Natural killer cell treated with Interleukin-12 subunit alpha and Interleukin-12 subunit beta and Interleukin-15 and Interleukin-18, amount 100 ng/mL, for 72 hours (primary cell): Measurements from ENCODE around the gene CYBC1. TPM values are rescaled to one million over a fixed set of nuclear protein-coding genes. Genes with fewer than 3 reads are reported as not detected.
A peak's percentile ranks its signal among the peaks of the same experiment; 100 is the strongest.

Experiments
- ATAC-seq, 2 donors: fragments of 150-1000 bp; cut with Tn5 transposase in 1 of 2; sonication (Bioruptor Pico), chemical (Tn5 transposase) in 1 of 2; 2 replicates each; pipeline ENCODE4 v1.10.0; 2021
- DNase-seq: peaks from one replicate; pipeline ENCODE4 v3.0.0; 2022; ENCODE audit warnings: low spot score
- H3K27ac Mint-ChIP-seq, 2 donors: 1 replicate in 1 of 2; 2 replicates in 1 of 2; pipeline ENCODE4 v1.8.0; 2022; ENCODE audit warnings: mixed read lengths in 2 of 2, mild to moderate bottlenecking in 1 of 2, moderate library complexity in 1 of 2
- H3K27me3 Mint-ChIP-seq, 2 donors: 1 replicate in 1 of 2; 2 replicates in 1 of 2; pipeline ENCODE4 v1.8.0; 2022; ENCODE audit warnings: mixed read lengths in 2 of 2
- H3K36me3 Mint-ChIP-seq: one replicate; pipeline ENCODE4 v1.8.0; 2022; ENCODE audit warnings: mixed read lengths
- H3K4me1 Mint-ChIP-seq, 2 donors: 1 replicate in 1 of 2; 2 replicates in 1 of 2; pipeline ENCODE4 v1.8.0; 2022; ENCODE audit warnings: low read depth in 2 of 2, mixed read lengths in 2 of 2, mild to moderate bottlenecking in 1 of 2
- H3K4me3 Mint-ChIP-seq: one replicate; pipeline ENCODE4 v1.8.0; 2022; ENCODE audit warnings: mixed read lengths
- H3K9me3 Mint-ChIP-seq: 2 replicates; pipeline ENCODE4 v1.8.0; 2022; ENCODE audit warnings: mixed read lengths
- total RNA-seq, 2 donors: library from RNA; stranded (reverse); gene quantifications; one replicate each; pipeline ENCODE4 v1.2.3, GENCODE V29; 2022

The CYBC1 gene
- total RNA-seq, result 100 to 1,000 TPM; 300 to 380 TPM

DNA sequence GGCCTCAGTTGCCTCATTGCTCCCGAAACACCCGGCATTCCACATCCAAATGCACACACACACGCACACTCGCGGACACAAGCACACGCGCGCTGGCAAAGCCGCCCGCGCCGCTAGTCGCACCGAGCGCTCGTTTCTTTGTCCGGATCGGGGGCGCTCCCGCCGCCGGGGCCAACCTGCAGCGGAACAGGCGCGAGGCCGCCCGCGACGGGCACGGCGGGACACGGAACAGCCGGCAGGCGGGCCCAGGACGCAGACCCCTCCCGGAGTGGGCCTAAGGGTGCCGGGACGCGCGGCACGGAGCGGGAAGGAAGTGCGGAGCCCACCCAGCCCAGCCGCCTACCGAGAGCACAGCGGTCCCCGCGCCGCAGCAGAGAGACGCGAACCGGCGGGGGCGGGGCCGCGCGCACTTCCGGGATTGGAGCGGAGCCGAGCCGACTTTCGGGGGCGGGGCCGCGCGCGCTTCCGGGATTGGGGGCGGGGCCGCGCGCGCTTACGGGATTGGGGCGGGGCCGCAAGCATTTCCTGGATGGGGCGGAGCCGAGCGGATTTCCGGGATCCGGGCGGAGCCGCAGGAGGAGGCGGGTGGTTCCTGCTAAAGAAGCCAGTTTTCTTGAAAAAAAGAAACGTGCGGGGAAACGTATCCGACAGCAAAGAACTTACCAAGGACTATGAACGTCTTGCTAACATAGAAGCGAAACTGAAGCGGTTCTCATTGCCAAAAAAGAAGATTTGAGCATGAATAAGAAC lies at the start of gene CYBC1:
CYBC1 (minus strand) TSS at position 396 of the 750 bp plus-strand sequence. CDS start 1,498 bp downstream, outside the sequence.
- Mint-ChIP-seq H3K4me3 (peak within 1 kb of the TSS; percentile 99), H3K27ac (peak within 1 kb of the TSS; percentile 100), H3K27me3 (no peaks in the 10 kb centered on the region), H3K4me1 (peaks cover 31 to 46% of the 10 kb centered on the region in 2 donors), H3K9me3 (no peaks in the 10 kb centered on the region), H3K36me3 (no peaks in the 10 kb centered on the region)
- peak; percentile 89 to 93 for ATAC-seq
- DNase-seq, result peak; percentile 96

GRCh38 chr17:82497483-82498405 lies 47.2 kb upstream of the CYBC1 start:
- DNase-seq (no peak), ATAC-seq (peak; percentile 18 to 21)
- Mint-ChIP-seq H3K4me3 (peak overlapping the region; percentile 86), H3K9me3 (no peaks in the 10 kb centered on the region), H3K36me3 (no peaks in the 10 kb centered on the region), H3K4me1 (peaks cover 24 to 28% of the 10 kb centered on the region in 2 donors), H3K27ac (peak overlapping the region; percentile 43 to 73), H3K27me3 (no peaks in the 10 kb centered on the region)

DNA sequence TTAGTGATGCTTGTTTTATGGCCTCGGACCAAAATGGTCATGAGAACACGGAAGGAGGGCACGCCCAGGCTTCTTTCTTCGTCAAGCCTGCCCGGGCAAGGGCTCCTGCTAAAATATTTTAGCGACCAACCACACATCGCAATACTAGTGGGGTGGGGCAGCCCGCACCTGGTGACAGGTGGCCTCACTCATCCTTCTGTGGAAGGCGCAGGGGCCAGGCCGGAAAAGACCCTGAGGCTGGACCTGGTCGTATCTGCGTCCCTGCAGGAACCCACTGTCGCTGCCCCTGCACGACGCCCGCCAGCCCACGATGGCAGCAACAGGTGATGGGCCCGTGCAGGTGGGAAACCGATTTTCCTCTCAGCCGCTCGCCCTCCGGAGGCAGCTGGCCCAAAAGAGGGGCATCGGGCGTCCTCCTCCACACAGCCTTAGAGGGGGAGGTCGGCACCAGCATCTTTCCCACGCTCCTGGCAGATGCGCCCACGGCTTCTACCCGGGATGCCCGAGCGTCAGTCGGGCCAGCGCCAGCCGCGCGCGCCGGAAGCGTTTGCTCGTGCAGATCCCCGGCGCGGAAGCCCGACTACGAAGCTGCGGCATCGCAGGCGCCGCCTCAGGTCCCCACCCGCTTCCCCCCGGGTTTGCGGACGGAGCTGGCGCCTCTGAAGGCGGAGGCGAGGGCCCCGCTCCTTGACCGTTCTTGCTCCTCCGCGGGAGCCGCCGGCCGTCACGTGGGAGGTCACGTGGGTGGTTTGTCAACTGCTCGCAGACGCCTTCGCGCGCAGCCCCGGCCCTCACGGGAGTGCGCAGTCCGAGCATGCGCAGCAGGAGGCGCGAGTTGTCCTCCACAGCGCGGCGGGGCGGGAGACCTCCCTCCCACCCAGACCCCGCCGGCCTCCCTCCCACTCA lies 46.2 kb upstream of the CYBC1 start:
- Mint-ChIP-seq H3K27ac (peak overlapping the region in 1 of 2 donors; percentile 43), H3K36me3 (no peaks in the 10 kb centered on the region), H3K9me3 (no peaks in the 10 kb centered on the region), H3K27me3 (no peaks in the 10 kb centered on the region), H3K4me3 (peak overlapping the region; percentile 86), H3K4me1 (peaks cover 24 to 28% of the 10 kb centered on the region in 2 donors)
- DNase-seq (peak; percentile 97), ATAC-seq (peak; percentile 75 to 84)

DNA sequence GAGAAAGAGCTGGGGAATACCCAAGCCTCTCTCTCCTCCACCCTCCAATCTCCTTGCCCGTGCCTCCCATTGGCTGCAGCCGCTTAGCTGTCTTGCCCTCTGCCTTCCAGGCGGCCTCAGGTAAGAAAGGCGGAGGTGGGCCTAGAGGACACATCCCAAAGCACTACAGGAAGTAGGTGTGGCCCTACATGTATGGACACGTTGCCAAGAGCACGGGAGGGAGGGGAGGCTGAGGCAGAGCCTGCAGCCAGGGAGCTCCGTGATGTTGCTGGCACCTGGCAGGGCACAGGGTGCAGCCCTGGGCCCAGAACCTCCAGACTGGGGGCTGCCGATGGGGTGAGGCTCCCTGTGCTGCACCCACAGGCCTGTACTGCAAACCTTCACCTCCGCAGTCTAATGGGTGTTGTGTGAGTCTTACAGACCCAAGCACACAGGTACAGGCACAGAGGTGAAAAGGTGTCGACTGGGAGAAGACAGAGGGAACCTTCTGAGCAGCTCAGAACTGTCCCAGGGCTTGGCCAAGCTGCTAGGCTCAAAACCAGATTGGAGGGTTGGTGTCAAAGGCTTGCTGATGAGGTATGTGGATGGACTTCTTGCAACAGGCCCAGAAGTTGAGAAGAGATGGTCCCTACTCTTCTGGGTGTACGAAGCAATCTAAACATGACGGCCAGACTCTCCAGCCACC lies 45.4 kb upstream of the CYBC1 start:
- Mint-ChIP-seq H3K9me3 (no peaks in the 10 kb centered on the region), H3K36me3 (no peaks in the 10 kb centered on the region), H3K4me3 (peak overlapping the region; percentile 49), H3K27me3 (no peaks in the 10 kb centered on the region), H3K4me1 (peaks cover 24 to 28% of the 10 kb centered on the region in 2 donors), H3K27ac (peak overlapping the region in 1 of 2 donors; percentile 39)
- ATAC-seq (no peak), DNase-seq (no peak)

- Mint-ChIP-seq H3K4me1 (peaks cover 24 to 26% of the 10 kb centered on the region in 2 donors), H3K4me3 (peak overlapping the region; percentile 68), H3K27me3 (no peaks in the 10 kb centered on the region), H3K36me3 (no peaks in the 10 kb centered on the region), H3K9me3 (no peaks in the 10 kb centered on the region), H3K27ac (peak overlapping the region; percentile 87 to 94)
- peak; percentile 84 to 85 for ATAC-seq
- DNase-seq, result peak; percentile 92
Observed at GRCh38 chr17:82494236-82495055, 43.9 kb upstream of the CYBC1 start.

GRCh38 chr17:82493226-82493781 lies 42.8 kb upstream of the CYBC1 start:
- ATAC-seq (no peak), DNase-seq (no peak)
- Mint-ChIP-seq H3K4me3 (no peak overlapping the region), H3K9me3 (no peaks in the 10 kb centered on the region), H3K27ac (peak overlapping the region; percentile 87 to 94), H3K4me1 (peaks cover 19 to 21% of the 10 kb centered on the region in 2 donors), H3K27me3 (no peaks in the 10 kb centered on the region), H3K36me3 (no peaks in the 10 kb centered on the region)

GRCh38 chr17:82492643-82493225 lies 42.2 kb upstream of the CYBC1 start:
- H3K9me3 Mint-ChIP-seq, result no peaks in the 10 kb centered on the region
- ATAC-seq (no peak), DNase-seq (no peak)
- peak overlapping the region in 1 of 2 donors; percentile 94 for H3K27ac Mint-ChIP-seq
- H3K27me3 Mint-ChIP-seq, result no peaks in the 10 kb centered on the region
- H3K4me3 Mint-ChIP-seq, result no peak overlapping the region
- H3K4me1 Mint-ChIP-seq, result peaks cover 15 to 16% of the 10 kb centered on the region in 2 donors
- H3K36me3 Mint-ChIP-seq, result no peaks in the 10 kb centered on the region

GRCh38 chr17:82491533-82491932 lies 41.0 kb upstream of the CYBC1 start:
- H3K9me3 Mint-ChIP-seq, result no peaks in the 10 kb centered on the region
- H3K36me3 Mint-ChIP-seq, result peaks cover 4% of the 10 kb centered on the region
- no peak overlapping the region for H3K4me3 Mint-ChIP-seq
- ATAC-seq (no peak), DNase-seq (no peak)
- H3K27me3 Mint-ChIP-seq, result no peaks in the 10 kb centered on the region
- H3K27ac Mint-ChIP-seq, result no peak overlapping the region
- peaks cover 16 to 21% of the 10 kb centered on the region in 2 donors for H3K4me1 Mint-ChIP-seq

- no peak for ATAC-seq
- H3K27ac Mint-ChIP-seq, result no peak overlapping the region
Observed at GRCh38 chr17:82491196-82491530, 40.6 kb upstream of the CYBC1 start.

GRCh38 chr17:82490512-82491195 lies 40.1 kb upstream of the CYBC1 start:
- DNase-seq, result no peak
- no peak overlapping the region for H3K4me3 Mint-ChIP-seq
- ATAC-seq, result no peak
- H3K27ac Mint-ChIP-seq, result no peak overlapping the region
- H3K27me3 Mint-ChIP-seq, result no peaks in the 10 kb centered on the region
- H3K36me3 Mint-ChIP-seq, result peaks cover 6% of the 10 kb centered on the region
- H3K9me3 Mint-ChIP-seq, result no peaks in the 10 kb centered on the region
- peaks cover 22 to 29% of the 10 kb centered on the region in 2 donors for H3K4me1 Mint-ChIP-seq

More at GRCh38 chr17:82491196-82491530, 40.6 kb upstream of the CYBC1 start:
- no peak for DNase-seq
- no peak overlapping the region for H3K4me3 Mint-ChIP-seq
- H3K4me1 Mint-ChIP-seq, result peaks cover 20 to 24% of the 10 kb centered on the region in 2 donors
- H3K27me3 Mint-ChIP-seq, result no peaks in the 10 kb centered on the region
- H3K9me3 Mint-ChIP-seq, result no peaks in the 10 kb centered on the region
- H3K36me3 Mint-ChIP-seq, result peaks cover 6% of the 10 kb centered on the region

DNA sequence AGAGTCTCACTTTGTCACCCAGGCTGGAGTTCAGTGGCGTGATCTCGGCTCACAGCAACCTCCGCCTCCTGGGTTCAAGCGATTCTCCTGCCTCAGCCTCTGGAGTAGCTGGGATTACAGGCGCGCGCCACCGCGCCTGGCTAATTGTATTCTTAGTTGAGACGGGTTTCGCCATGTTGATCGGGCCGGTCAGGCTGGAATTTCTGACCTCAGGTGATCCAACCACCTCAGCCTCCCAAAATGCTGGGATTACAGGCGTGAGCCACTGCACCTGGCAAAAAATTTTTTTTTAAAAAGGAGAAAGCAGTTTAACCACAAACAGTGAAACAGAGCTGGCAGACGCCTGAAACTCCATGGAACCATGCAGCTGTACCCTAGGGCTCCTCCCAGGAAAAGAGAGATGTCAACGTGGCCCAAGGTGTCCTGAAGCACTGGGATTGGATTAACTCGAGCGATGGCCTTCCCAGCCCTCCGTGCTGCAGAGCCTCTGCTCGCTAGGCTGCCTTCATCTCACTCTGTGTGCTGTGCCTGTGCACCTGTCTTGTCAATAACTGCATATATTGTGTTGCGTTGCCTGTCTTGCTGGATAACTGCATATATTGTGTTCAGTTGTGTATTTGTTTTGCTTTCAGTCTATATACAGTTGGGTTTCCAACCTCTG lies 39.4 kb upstream of the CYBC1 start:
- Mint-ChIP-seq H3K9me3 (no peaks in the 10 kb centered on the region), H3K27ac (no peak overlapping the region), H3K4me3 (no peak overlapping the region), H3K36me3 (peaks cover 10% of the 10 kb centered on the region), H3K4me1 (peaks cover 22 to 33% of the 10 kb centered on the region in 2 donors), H3K27me3 (no peaks in the 10 kb centered on the region)
- ATAC-seq (no peak), DNase-seq (no peak)
